Measurements from ENCODE around the gene PIGM.

The PIGM gene

DNA sequence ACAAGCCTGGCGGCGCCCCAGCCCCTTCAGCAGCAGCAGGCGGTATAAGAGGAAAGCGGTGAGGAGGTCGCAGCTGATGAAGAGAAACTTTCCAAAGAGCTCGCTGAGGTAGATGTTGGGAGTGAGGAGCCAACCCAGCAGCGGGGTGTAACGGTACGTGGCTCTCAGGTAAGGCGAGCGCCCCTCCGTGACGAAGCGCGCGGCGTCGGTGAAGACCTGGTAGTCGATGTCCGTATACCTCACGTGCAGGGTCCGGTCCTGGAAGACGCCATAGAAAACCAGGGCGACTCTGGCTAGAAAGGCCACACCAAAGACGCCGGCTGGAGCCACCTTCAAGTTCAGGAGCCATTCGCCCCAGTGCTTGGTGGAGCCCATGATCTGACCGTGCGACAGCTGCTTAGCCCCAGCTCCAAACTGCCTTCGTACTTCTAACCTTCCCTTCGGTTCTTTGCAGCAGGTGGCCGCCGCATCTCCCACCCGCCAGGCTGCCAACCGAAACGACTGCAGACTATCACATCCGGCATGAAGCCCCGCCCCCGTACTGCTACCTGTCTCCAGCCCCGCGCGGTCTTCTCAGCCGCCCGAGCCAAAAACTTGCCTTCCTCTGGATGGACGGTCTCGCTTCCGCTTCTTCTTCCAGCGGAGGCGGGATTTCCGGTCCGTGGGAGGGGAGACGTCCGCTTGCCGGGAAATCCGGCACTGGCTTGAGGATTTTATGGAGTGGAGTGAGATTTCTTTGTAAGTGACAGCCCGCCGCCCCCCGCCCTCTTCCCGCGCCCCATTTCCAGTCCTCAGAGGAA is at the start of gene PIGM:
Gene PIGM, minus strand, starts transcription at position 626 of the 800 bp plus-strand sequence. Its CDS starts 251 bp downstream, at position 375.
- Mint-ChIP-seq H3K36me3 (ENCODE audit: low read depth) (peaks cover 7% of the 10 kb centered on the region), H3K4me3 (peak within 1 kb of the TSS; percentile 97), H3K9me3 (no peaks in the 10 kb centered on the region), H3K4me1 (ENCODE audit: low read depth) (peaks cover 23% of the 10 kb centered on the region), H3K27me3 (ENCODE audit: low read depth) (no peaks in the 10 kb centered on the region), H3K27ac (peak within 1 kb of the TSS; percentile 92)
- DNase-seq (ENCODE audit: low spot score), result peak; percentile 90

- H3K4me1 Mint-ChIP-seq (ENCODE audit: low read depth), result peaks cover 13% of the 10 kb centered on the region
- H3K4me3 Mint-ChIP-seq, result no peak within 1 kb of the TSS
- peaks cover 39% of the 10 kb centered on the region for H3K27me3 Mint-ChIP-seq (ENCODE audit: low read depth)
- H3K27ac Mint-ChIP-seq, result no peak within 1 kb of the TSS
- no peaks in the 10 kb centered on the region for H3K9me3 Mint-ChIP-seq
- H3K36me3 Mint-ChIP-seq (ENCODE audit: low read depth), result no peaks in the 10 kb centered on the region
- no peak for DNase-seq (ENCODE audit: low spot score)
Measured at GRCh38 chr1:160081261-160081936, 49.6 kb upstream of the PIGM start, which contains the start of gene KCNJ9. KCNJ9 (plus strand) TSS chr1:160081538; CDS start chr1:160084031, 2,493 bp downstream.

- Mint-ChIP-seq H3K9me3 (no peaks in the 10 kb centered on the region), H3K4me3 (no peak overlapping the region), H3K27ac (no peak overlapping the region), H3K27me3 (ENCODE audit: low read depth) (peaks cover 39% of the 10 kb centered on the region), H3K36me3 (ENCODE audit: low read depth) (no peaks in the 10 kb centered on the region), H3K4me1 (ENCODE audit: low read depth) (peaks cover 11% of the 10 kb centered on the region)
- no peak for DNase-seq (ENCODE audit: low spot score)
Measured at GRCh38 chr1:160080381-160081100, 48.8 kb upstream of the PIGM start.

DNA sequence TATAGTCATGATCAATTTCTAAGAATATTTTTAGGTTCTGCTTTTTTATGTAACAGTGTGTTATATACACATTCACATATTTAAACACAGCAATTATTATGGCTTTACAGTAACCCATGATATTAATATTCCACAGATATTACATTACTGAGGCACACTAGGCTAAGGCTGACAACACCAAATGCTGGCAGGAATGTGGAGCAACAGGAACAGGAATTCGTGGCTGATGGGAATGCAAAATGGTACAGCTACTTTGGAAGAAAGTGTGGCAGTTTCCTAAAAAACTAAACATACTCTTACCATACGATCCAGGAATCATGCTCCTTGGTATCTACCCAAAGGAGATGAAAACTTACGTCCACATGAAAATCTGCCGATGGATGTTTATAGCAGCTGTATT is 47.7 kb upstream of the PIGM start:
- no peak for DNase-seq (ENCODE audit: low spot score)
- Mint-ChIP-seq H3K36me3 (ENCODE audit: low read depth) (no peaks in the 10 kb centered on the region), H3K4me1 (ENCODE audit: low read depth) (peaks cover 11% of the 10 kb centered on the region), H3K9me3 (no peaks in the 10 kb centered on the region), H3K27me3 (ENCODE audit: low read depth) (peaks cover 42% of the 10 kb centered on the region), H3K4me3 (no peak overlapping the region), H3K27ac (no peak overlapping the region)

DNA sequence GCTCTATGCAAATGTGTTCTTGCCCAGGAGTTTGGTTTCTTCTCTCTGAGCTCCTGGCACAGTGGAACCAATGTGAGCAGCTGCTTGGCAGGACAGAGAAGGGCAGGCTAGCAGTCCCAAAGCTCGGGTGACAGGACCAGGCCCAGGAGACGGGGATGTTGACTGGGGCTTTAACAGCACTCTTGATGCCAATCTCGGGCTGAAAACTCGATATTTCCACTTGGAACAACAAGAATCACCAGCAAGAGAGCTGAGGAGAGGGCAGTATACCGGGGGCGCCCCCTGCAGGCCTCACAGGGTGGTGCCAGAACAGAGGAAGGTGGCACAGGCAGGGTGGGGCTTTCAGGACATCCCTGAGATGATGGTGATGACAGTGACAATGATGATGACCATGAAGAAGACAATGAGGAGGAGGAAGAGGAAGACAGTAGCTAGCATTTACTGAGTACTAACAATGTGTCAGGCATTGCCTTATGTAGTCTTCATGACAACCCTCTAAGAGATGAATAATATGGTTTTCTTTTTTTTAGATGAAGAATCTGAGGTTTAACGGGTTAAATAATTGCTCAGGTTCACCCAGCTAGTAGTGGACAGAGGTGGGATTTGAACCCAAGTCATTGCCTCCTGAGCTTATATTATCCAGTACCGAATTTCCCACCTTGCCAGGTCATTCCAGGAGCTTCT is 46.9 kb upstream of the PIGM start:
- no peak overlapping the region for H3K4me3 Mint-ChIP-seq
- H3K27ac Mint-ChIP-seq, result no peak overlapping the region
- peaks cover 42% of the 10 kb centered on the region for H3K27me3 Mint-ChIP-seq (ENCODE audit: low read depth)
- peaks cover 7% of the 10 kb centered on the region for H3K4me1 Mint-ChIP-seq (ENCODE audit: low read depth)
- peak; percentile 63 for DNase-seq (ENCODE audit: low spot score)
- no peaks in the 10 kb centered on the region for H3K36me3 Mint-ChIP-seq (ENCODE audit: low read depth)
- no peaks in the 10 kb centered on the region for H3K9me3 Mint-ChIP-seq

- Mint-ChIP-seq H3K36me3 (ENCODE audit: low read depth) (no peaks in the 10 kb centered on the region), H3K9me3 (no peaks in the 10 kb centered on the region), H3K4me1 (ENCODE audit: low read depth) (peaks cover 7% of the 10 kb centered on the region), H3K27me3 (ENCODE audit: low read depth) (peaks cover 34% of the 10 kb centered on the region), H3K27ac (no peak overlapping the region), H3K4me3 (no peak overlapping the region)
- no peak for DNase-seq (ENCODE audit: low spot score)
Measured at GRCh38 chr1:160077486-160077885, 45.7 kb upstream of the PIGM start.

DNA sequence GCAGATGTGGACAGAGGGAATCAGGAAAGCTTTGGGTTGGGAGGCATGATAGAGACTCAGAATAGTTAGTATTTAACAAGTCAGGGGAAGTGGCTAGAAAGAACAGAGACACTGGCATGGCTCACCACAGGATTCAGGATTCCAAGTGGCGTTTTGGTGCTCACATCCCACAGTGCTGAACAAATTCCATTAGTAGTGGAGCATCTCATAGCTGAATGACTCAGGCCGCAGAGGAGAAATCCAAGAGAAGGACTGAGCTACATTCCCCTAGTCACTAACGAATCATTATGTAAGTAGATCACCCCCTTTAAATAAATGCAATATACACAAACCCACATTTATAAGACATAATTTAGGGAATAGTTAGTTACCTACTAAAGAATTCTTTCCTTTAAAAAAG is 44.5 kb upstream of the PIGM start:
- H3K27ac Mint-ChIP-seq, result no peak overlapping the region
- DNase-seq (ENCODE audit: low spot score), result no peak
- H3K4me3 Mint-ChIP-seq, result no peak overlapping the region
- H3K9me3 Mint-ChIP-seq, result no peaks in the 10 kb centered on the region
- peaks cover 25% of the 10 kb centered on the region for H3K27me3 Mint-ChIP-seq (ENCODE audit: low read depth)
- H3K4me1 Mint-ChIP-seq (ENCODE audit: low read depth), result peaks cover 14% of the 10 kb centered on the region
- H3K36me3 Mint-ChIP-seq (ENCODE audit: low read depth), result no peaks in the 10 kb centered on the region

DNA sequence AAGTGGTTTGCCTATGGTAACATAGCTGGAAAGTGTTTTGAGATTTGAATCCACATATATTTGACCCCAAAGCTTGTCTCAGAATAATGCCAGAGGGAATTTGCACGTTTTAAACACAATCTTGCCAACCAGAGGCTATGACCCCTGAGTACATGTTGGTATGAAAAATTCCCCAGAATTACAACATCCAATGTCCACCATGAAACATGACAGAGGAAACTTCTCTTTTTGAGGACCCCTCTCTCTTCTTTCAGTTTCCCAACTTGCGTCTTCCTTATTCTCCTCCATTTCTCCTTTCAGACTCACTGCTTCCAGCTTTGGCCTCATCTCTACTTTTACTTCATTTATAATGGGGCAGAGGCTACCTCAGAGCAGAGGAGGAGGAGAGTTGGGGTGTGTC is 44.0 kb upstream of the PIGM start:
- no peak for DNase-seq (ENCODE audit: low spot score)
- peaks cover 13% of the 10 kb centered on the region for H3K4me1 Mint-ChIP-seq (ENCODE audit: low read depth)
- no peaks in the 10 kb centered on the region for H3K36me3 Mint-ChIP-seq (ENCODE audit: low read depth)
- no peaks in the 10 kb centered on the region for H3K9me3 Mint-ChIP-seq
- H3K4me3 Mint-ChIP-seq, result no peak overlapping the region
- H3K27me3 Mint-ChIP-seq (ENCODE audit: low read depth), result peaks cover 20% of the 10 kb centered on the region
- no peak overlapping the region for H3K27ac Mint-ChIP-seq

DNA sequence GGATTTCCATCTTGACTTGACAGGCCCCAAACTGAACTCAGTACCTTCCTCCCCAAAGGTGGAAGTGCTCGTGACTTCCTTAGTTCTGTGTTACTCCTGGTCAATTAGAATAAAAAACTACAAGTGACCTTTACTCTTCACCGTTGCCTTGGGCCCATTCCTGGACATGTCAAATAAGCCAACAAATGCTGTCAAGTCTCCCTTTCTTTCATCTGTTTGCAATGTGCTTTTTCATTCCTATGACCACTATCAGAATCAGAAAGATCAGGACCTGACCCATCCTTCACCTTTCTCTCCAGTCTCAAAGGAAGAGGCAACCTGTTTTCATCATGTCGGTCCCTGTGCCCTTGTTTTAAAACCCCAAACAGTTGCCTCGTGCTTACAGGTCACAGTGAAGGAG is 43.1 kb upstream of the PIGM start:
- DNase-seq (ENCODE audit: low spot score), result no peak
- Mint-ChIP-seq H3K36me3 (ENCODE audit: low read depth) (peaks cover 2% of the 10 kb centered on the region), H3K27me3 (ENCODE audit: low read depth) (peaks cover 22% of the 10 kb centered on the region), H3K9me3 (no peaks in the 10 kb centered on the region), H3K27ac (no peak overlapping the region), H3K4me3 (no peak overlapping the region), H3K4me1 (ENCODE audit: low read depth) (peaks cover 17% of the 10 kb centered on the region)

GRCh38 chr1:160071289-160071688 is 39.5 kb upstream of the PIGM start:
- H3K4me1 Mint-ChIP-seq (ENCODE audit: low read depth), result peaks cover 15% of the 10 kb centered on the region
- H3K27me3 Mint-ChIP-seq (ENCODE audit: low read depth), result peaks cover 35% of the 10 kb centered on the region
- H3K4me3 Mint-ChIP-seq, result no peak overlapping the region
- no peak overlapping the region for H3K27ac Mint-ChIP-seq
- no peaks in the 10 kb centered on the region for H3K9me3 Mint-ChIP-seq
- no peak for DNase-seq (ENCODE audit: low spot score)
- H3K36me3 Mint-ChIP-seq (ENCODE audit: low read depth), result peaks cover 2% of the 10 kb centered on the region

DNA sequence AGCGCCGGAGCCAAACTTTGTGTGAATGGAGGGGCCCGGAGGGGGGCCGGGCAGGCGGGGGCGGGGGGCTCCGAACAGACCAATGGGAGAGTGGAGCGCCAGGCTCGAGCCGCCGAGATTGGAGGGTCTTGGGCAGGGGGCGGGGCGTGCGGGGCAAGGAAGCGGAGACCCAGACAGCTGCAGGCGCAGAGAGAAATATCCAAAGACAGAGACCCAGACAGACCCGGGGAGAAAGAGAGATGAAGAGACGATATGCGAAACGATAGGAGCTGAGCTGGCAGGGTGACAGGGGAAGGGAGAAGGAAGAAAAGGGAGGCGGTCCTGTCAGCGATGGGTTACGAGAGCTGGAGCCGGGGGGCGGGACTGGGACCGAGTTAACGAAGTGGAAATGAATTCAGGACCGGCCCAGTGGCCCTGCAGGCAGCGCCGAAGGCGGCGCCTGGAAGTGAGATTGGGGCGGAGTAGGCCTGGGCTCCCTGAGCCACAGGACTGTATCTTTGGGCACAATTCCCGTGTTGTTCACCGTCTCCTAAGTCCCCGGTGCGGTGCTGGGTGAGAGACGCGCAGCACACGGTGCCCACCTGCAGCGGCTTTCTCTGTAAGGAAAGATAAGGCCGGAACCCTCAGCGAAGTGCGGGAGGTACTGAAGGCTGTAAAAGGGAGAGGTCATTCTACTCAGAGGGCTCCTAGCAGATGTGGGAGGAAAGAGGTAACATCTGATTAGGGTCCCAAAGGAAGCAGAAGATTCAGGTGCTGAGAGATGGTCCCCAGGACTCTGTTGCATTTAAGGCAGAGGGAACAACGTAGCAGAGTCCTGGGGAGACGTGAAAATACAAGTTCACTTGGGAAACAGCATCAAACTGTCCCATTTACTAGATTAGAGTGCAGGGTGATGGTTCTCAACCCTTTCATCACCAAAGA is 38.7 kb upstream of the PIGM start:
- peak overlapping the region; percentile 83 for H3K4me3 Mint-ChIP-seq
- H3K27ac Mint-ChIP-seq, result no peak overlapping the region
- H3K9me3 Mint-ChIP-seq, result no peaks in the 10 kb centered on the region
- peak; percentile 40 for DNase-seq (ENCODE audit: low spot score)
- peaks cover 42% of the 10 kb centered on the region for H3K27me3 Mint-ChIP-seq (ENCODE audit: low read depth)
- H3K36me3 Mint-ChIP-seq (ENCODE audit: low read depth), result peaks cover 2% of the 10 kb centered on the region
- H3K4me1 Mint-ChIP-seq (ENCODE audit: low read depth), result peaks cover 15% of the 10 kb centered on the region

DNA sequence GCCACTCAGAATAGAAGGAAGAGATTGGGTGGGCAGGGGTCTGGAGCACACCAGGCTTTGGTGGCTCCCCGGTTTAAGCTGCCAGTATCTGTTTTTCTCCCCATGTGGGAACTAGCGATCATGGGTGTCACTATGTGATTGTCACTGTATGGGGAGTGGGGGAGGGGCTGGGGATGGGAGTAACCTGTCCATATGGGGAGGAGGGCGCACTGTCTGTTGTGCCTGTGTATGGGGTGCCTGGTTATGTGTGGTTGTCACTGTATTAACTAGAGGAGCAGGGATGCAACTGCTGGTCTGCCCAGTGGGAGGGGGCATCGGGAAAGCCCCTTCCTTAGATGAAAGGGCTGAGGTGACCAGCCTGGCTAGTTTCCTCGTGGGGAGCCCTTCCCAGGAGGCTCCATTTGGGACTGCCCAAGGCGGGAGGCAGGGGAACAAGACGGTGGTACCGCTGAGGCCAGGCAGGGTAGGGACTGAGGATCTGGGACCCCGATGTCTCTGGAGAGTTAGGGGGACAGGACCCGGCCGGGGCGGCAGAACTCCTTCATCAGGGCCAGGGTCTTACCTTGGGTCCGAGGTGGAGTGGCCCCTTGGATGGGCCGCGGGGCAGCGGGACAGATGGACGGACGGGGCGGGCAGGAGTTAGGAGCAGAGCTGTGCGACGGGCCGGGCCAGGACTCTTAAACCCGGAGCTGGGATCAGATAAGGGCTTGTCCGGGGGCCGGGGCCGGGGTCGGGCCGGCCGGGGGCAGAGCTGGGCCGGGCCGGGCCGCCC is 37.9 kb upstream of the PIGM start, which contains the start of gene KCNJ10:
Gene KCNJ10, minus strand, starts transcription at position 701 of the 772 bp plus-strand sequence. CDS start 27,628 bp downstream, outside the sequence.
- Mint-ChIP-seq H3K27me3 (ENCODE audit: low read depth) (peaks cover 40% of the 10 kb centered on the region), H3K36me3 (ENCODE audit: low read depth) (peaks cover 2% of the 10 kb centered on the region), H3K4me1 (ENCODE audit: low read depth) (peaks cover 15% of the 10 kb centered on the region), H3K9me3 (no peaks in the 10 kb centered on the region), H3K27ac (no peak within 1 kb of the TSS), H3K4me3 (peak within 1 kb of the TSS; percentile 83)
- no peak for DNase-seq (ENCODE audit: low spot score)
